Mesendoderm (in vitro differentiated cells): ENCODE data around the gene SLC35F3.

ENCODE experiments used
- DNase-seq: peaks from one replicate; pipeline ENCODE4 v3.0.0; 2013
- H2AK5ac ChIP-seq: 2 replicates; pipeline ENCODE4 v1.6.1; 2013; ENCODE audit warnings: low read length, inconsistent platforms
- H2BK120ac ChIP-seq: 2 replicates; pipeline ENCODE4 v1.6.1; 2013; ENCODE audit warnings: low read depth, mild to moderate bottlenecking, low read length, moderate library complexity, mixed read lengths
- H2BK15ac ChIP-seq: replicated peaks from 2 replicates; pipeline ENCODE4 v1.6.1; 2013; ENCODE audit warnings: low read depth, mild to moderate bottlenecking, moderate library complexity
- H2BK5ac ChIP-seq: 2 replicates; pipeline ENCODE4 v1.6.1; 2013; ENCODE audit warnings: low read length, inconsistent platforms
- H3K18ac ChIP-seq: 2 replicates; pipeline ENCODE4 v1.6.1; 2013; ENCODE audit warnings: mild to moderate bottlenecking, low read length, mixed read lengths
- H3K23ac ChIP-seq: one replicate; pipeline ENCODE4 v1.6.1; 2013; ENCODE audit warnings: low read length
- H3K27ac ChIP-seq: 2 replicates; pipeline ENCODE4 v1.5.1; 2013; ENCODE audit warnings: low read depth, mild to moderate bottlenecking, inconsistent platforms, low read length, moderate library complexity
- H3K27me3 ChIP-seq: 2 replicates; pipeline ENCODE4 v1.6.1; 2013; ENCODE audit warnings: low read length, control low read depth, mild to moderate bottlenecking, inconsistent platforms; ENCODE audit not compliant: insufficient read depth, poor library complexity
- H3K36me3 ChIP-seq: 2 replicates; pipeline ENCODE4 v1.6.1; 2013; ENCODE audit warnings: low read length, inconsistent platforms; ENCODE audit not compliant: control insufficient read depth, insufficient read depth
- H3K4ac ChIP-seq: one replicate; pipeline ENCODE4 v1.6.1; 2013; ENCODE audit warnings: low read depth, mild to moderate bottlenecking, low read length, moderate library complexity
- H3K4me1 ChIP-seq: 2 replicates; pipeline ENCODE4 v1.6.1; 2013; ENCODE audit warnings: low read depth, low read length, inconsistent platforms; ENCODE audit not compliant: control insufficient read depth
- H3K4me2 ChIP-seq: 2 replicates; pipeline ENCODE4 v1.6.1; 2013; ENCODE audit warnings: low read length
- H3K4me3 ChIP-seq: 2 replicates; pipeline ENCODE4 v1.5.1; 2013; ENCODE audit warnings: mild to moderate bottlenecking, low read length
- H3K56ac ChIP-seq: one replicate; pipeline ENCODE4 v1.6.1; 2013; ENCODE audit warnings: low read length
- H3K79me1 ChIP-seq: 2 replicates; pipeline ENCODE4 v1.6.1; 2013; ENCODE audit warnings: low read length, inconsistent platforms
- H3K79me2 ChIP-seq: 2 replicates; pipeline ENCODE4 v1.6.1; 2013; ENCODE audit warnings: mild to moderate bottlenecking, low read length; ENCODE audit not compliant: control insufficient read depth, insufficient read depth
- H3K9ac ChIP-seq: 2 replicates; pipeline ENCODE4 v1.6.1; 2013; ENCODE audit warnings: low read length, inconsistent platforms
- H4K5ac ChIP-seq: one replicate; pipeline ENCODE4 v1.6.1; 2013; ENCODE audit warnings: low read length
- H4K8ac ChIP-seq: one replicate; pipeline ENCODE4 v1.6.1; 2013; ENCODE audit warnings: low read depth, mild to moderate bottlenecking, control low read depth, low read length, moderate library complexity
- WGBS: extraction: QIAGEN DNeasy Blood & Tissue Kit; methylation state at CpG from one replicate; pipeline ENCODE4 v1.1.7; 2013; ENCODE audit warnings: low lambda C conversion rate, missing lambda C conversion rate; ENCODE audit not compliant: insufficient coverage; ENCODE audit errors: extremely low coverage; 5-methylcytosine and 5-hydroxymethylcytosine counted together

SLC35F3 gene

DNA sequence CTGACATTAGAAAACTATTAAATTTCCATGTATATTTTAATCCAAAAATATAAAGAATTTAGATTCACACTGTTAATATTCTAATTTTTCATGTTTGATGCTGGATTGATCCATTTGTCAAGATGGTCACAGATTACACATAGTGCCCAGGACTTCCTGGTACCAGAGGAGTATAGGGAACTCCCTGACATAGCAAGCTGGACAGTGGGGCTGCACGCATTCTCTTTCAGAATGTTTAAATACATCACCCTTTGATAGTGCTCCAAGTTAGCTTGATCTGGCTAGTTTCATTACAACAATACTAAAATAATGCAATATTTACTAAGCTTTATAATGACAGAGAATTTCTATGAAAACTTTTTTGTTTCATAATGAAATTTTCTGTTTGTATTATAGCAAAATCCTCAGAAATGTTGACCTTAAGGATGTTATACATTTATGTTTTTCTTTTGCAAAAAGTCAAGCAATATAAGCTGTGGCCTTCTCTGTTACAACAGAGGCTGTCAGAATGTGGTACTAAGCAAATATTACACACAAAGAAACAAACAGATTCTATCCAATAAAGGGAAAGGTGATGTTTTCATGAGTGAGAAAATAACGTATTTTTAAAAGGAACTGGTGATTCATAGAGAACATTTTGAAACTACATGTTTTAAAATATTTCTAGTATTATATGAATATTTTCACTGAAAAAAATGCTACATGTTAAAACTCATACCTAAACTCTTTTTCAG is 84.7 kb downstream of the SLC35F3 start:
- Histone ChIP-seq H3K27me3 (no peaks in the 10 kb centered on the region), H2BK120ac (no peak overlapping the region), H4K8ac (no peak overlapping the region), H2BK5ac (no peak overlapping the region), H3K4me3 (no peak overlapping the region), H3K27ac (no peak overlapping the region), H2AK5ac (no peak overlapping the region), H3K18ac (no peak overlapping the region), H3K79me1 (no peaks in the 10 kb centered on the region), H3K4me1 (no peaks in the 10 kb centered on the region), H3K56ac (no peak overlapping the region), H3K36me3 (no peaks in the 10 kb centered on the region), H4K5ac (no peak overlapping the region), H3K9ac (no peak overlapping the region), H2BK15ac (no peak overlapping the region), H3K79me2 (no peaks in the 10 kb centered on the region), H3K4me2 (no peak overlapping the region), H3K4ac (no peak overlapping the region), H3K23ac (no peak overlapping the region)
- DNase-seq: no peak
- whole genome bisulfite sequencing: no CpG with 5 or more reads among the region's 2 CpGs

DNA sequence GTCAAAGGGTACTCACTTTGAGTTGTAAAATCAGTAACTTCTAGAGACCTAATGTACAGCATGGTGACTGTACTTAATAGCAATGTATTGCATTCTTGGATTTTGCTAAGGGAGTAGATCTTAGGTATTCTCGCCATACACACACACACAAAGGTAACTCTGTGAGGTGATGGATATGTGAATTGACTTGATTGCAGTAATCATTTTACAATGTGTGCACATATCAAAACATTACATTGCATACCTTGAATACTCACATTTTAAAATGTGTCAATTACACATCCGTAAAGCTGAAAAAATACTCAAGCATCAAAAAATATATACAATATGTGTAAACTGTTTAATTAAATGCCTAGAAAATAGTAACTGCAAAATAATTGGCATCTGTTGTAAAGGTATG is 86.0 kb downstream of the SLC35F3 start:
- no peaks in the 10 kb centered on the region for H3K4me1 ChIP-seq
- no peaks in the 10 kb centered on the region for H3K79me1 ChIP-seq
- no peak overlapping the region for H2AK5ac ChIP-seq
- H3K4me2 ChIP-seq: no peak overlapping the region
- H3K36me3 ChIP-seq: no peaks in the 10 kb centered on the region
- H3K23ac ChIP-seq: no peak overlapping the region
- H4K5ac ChIP-seq: no peak overlapping the region
- H2BK5ac ChIP-seq: no peak overlapping the region
- H2BK15ac ChIP-seq: no peak overlapping the region
- H3K56ac ChIP-seq: no peak overlapping the region
- H3K27ac ChIP-seq: no peak overlapping the region
- no peak for DNase-seq
- no peak overlapping the region for H3K4ac ChIP-seq
- no peak overlapping the region for H3K18ac ChIP-seq
- H3K79me2 ChIP-seq: no peaks in the 10 kb centered on the region
- H4K8ac ChIP-seq: no peak overlapping the region
- no peaks in the 10 kb centered on the region for H3K27me3 ChIP-seq
- no CpG with 5 or more reads among the region's 2 CpGs for WGBS
- no peak overlapping the region for H2BK120ac ChIP-seq
- no peak overlapping the region for H3K9ac ChIP-seq
- no peak overlapping the region for H3K4me3 ChIP-seq

DNA sequence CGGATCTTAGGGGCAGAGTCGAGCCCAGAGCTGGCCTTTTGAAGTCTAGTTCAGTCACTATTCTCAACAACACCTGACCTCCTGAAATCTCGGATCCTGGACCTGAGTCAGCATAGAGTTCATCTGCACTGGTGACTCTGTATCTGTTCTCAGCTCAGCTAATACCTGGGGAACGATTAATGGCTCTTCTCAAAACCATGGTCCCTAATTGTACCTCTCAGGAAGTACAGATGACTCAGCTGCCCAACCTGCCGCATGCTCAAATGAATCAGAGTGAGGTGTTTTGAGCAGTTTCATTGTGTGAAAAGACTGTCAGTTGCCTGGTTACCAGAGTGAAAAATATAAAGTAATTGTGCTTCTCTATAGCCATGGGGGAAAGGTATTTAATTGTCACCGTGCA is 89.2 kb downstream of the SLC35F3 start:
- H3K27me3 ChIP-seq: no peaks in the 10 kb centered on the region
- H3K4me1 ChIP-seq: no peaks in the 10 kb centered on the region
- WGBS: no CpG with 5 or more reads among the region's 6 CpGs
- H2BK15ac ChIP-seq: no peak overlapping the region
- no peak overlapping the region for H2AK5ac ChIP-seq
- no peak overlapping the region for H4K8ac ChIP-seq
- H3K56ac ChIP-seq: no peak overlapping the region
- H3K9ac ChIP-seq: no peak overlapping the region
- no peak overlapping the region for H4K5ac ChIP-seq
- H3K79me1 ChIP-seq: no peaks in the 10 kb centered on the region
- H3K18ac ChIP-seq: no peak overlapping the region
- H3K4me3 ChIP-seq: no peak overlapping the region
- H3K27ac ChIP-seq: no peak overlapping the region
- no peak overlapping the region for H3K23ac ChIP-seq
- H3K4ac ChIP-seq: no peak overlapping the region
- no peak overlapping the region for H2BK5ac ChIP-seq
- H2BK120ac ChIP-seq: no peak overlapping the region
- H3K79me2 ChIP-seq: no peaks in the 10 kb centered on the region
- no peaks in the 10 kb centered on the region for H3K36me3 ChIP-seq
- no peak overlapping the region for H3K4me2 ChIP-seq
- DNase-seq: peak; percentile 43

GRCh38 chr1:233994112-233994511 is 89.6 kb downstream of the SLC35F3 start:
- H3K4ac ChIP-seq: no peak overlapping the region
- H3K27me3 ChIP-seq: no peaks in the 10 kb centered on the region
- no peak overlapping the region for H2BK5ac ChIP-seq
- H3K56ac ChIP-seq: no peak overlapping the region
- no peak overlapping the region for H3K9ac ChIP-seq
- WGBS: no CpG with 5 or more reads among the region's 3 CpGs
- no peaks in the 10 kb centered on the region for H3K36me3 ChIP-seq
- no peak overlapping the region for H3K18ac ChIP-seq
- H3K79me1 ChIP-seq: no peaks in the 10 kb centered on the region
- no peak overlapping the region for H3K4me3 ChIP-seq
- no peak overlapping the region for H4K5ac ChIP-seq
- H3K23ac ChIP-seq: no peak overlapping the region
- H2BK120ac ChIP-seq: no peak overlapping the region
- no peak for DNase-seq
- no peak overlapping the region for H3K4me2 ChIP-seq
- no peak overlapping the region for H3K27ac ChIP-seq
- H4K8ac ChIP-seq: no peak overlapping the region
- no peak overlapping the region for H2BK15ac ChIP-seq
- H3K79me2 ChIP-seq: no peaks in the 10 kb centered on the region
- H2AK5ac ChIP-seq: no peak overlapping the region
- H3K4me1 ChIP-seq: no peaks in the 10 kb centered on the region

DNA sequence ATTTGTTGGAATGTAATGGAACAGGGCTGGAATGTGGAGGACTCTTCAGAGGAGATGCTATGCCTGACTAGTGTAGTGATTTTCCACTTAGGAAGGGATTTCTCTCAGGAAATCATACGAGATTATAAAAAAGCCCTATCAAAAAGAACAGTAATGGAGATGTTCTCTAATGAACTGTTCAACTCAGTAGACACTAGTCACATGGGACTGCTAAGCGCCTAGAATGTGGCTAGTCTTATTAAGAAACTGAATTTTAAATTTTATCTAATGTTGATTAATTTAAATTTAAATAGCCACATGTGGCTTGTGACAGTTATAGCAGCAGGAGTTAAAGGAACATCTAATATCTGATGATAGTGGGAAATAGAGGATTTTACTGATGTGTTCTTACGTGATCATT is 94.0 kb downstream of the SLC35F3 start:
- H3K4me1 ChIP-seq: peaks cover 2% of the 10 kb centered on the region
- no CpG with 5 or more reads among the region's 3 CpGs for WGBS
- H3K4ac ChIP-seq: no peak overlapping the region
- H4K5ac ChIP-seq: no peak overlapping the region
- H3K18ac ChIP-seq: no peak overlapping the region
- no peak overlapping the region for H3K27ac ChIP-seq
- no peak overlapping the region for H2BK15ac ChIP-seq
- no peak overlapping the region for H2BK120ac ChIP-seq
- no peaks in the 10 kb centered on the region for H3K79me2 ChIP-seq
- H2AK5ac ChIP-seq: no peak overlapping the region
- H3K23ac ChIP-seq: no peak overlapping the region
- no peak overlapping the region for H2BK5ac ChIP-seq
- H3K79me1 ChIP-seq: no peaks in the 10 kb centered on the region
- no peak overlapping the region for H4K8ac ChIP-seq
- no peaks in the 10 kb centered on the region for H3K36me3 ChIP-seq
- no peak overlapping the region for H3K9ac ChIP-seq
- H3K27me3 ChIP-seq: no peaks in the 10 kb centered on the region
- H3K4me2 ChIP-seq: no peak overlapping the region
- H3K56ac ChIP-seq: no peak overlapping the region
- DNase-seq: no peak
- H3K4me3 ChIP-seq: no peak overlapping the region

DNA sequence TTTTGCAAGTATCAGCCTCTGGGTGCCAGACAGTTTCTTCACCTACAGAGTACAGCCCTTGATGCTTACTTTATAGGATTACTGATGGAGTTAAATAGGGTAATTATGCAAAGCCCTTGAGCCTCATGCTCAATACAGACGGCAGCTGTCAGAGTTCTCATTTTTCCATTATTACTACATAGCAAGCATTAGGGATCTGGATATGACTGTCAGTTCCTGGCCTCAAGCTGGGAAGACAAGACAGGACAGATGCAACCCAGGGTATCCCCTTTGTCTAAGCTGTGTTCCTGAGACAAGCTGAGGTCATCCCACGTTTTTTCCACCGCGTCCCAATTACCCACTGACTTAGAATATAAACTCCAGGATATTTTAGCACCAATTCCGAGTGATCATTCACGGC is 94.4 kb downstream of the SLC35F3 start:
- Histone ChIP-seq H3K23ac (no peak overlapping the region), H3K4me1 (peaks cover 2% of the 10 kb centered on the region), H3K9ac (no peak overlapping the region), H3K36me3 (no peaks in the 10 kb centered on the region), H2BK5ac (no peak overlapping the region), H3K27ac (no peak overlapping the region), H2BK120ac (no peak overlapping the region), H4K5ac (no peak overlapping the region), H3K18ac (no peak overlapping the region), H2BK15ac (no peak overlapping the region), H4K8ac (no peak overlapping the region), H3K79me1 (no peaks in the 10 kb centered on the region), H3K79me2 (no peaks in the 10 kb centered on the region), H3K4me3 (no peak overlapping the region), H3K4ac (no peak overlapping the region), H2AK5ac (no peak overlapping the region), H3K27me3 (no peaks in the 10 kb centered on the region), H3K4me2 (no peak overlapping the region), H3K56ac (no peak overlapping the region)
- no CpG with 5 or more reads among the region's 6 CpGs for WGBS
- DNase-seq: no peak
